T-helper 1 cell treated with Interleukin-12 subunit alpha and Interleukin-12 subunit beta and Interleukin-4 antibody, amounts not matched to agents 30 ng/mL and 1 ng/mL, for 36 hours (primary cell): Measurements from ENCODE around the gene BBS10. TPM values are rescaled to one million over a fixed set of nuclear protein-coding genes. Genes with fewer than 3 reads are reported as not detected.
"Not testable (repeated sequence)": the region's sequence is repeated elsewhere in the genome, so short reads cannot be mapped to it uniquely, and the experiment has no call there.

Source experiments
- intact Hi-C: fragments of 100-400 bp; cut with micrococcal nuclease; formaldehyde crosslinking; loops from one replicate; pipeline ENCODE4 v1.15.1; 2024
- total RNA-seq: library from RNA; stranded (reverse); gene quantifications from 2 replicates; pipeline ENCODE4 v1.2.3, GENCODE V29; 2022

The BBS10 gene
- total RNA-seq, 1 donor from 2014 or later, result 5.3 TPM

DNA sequence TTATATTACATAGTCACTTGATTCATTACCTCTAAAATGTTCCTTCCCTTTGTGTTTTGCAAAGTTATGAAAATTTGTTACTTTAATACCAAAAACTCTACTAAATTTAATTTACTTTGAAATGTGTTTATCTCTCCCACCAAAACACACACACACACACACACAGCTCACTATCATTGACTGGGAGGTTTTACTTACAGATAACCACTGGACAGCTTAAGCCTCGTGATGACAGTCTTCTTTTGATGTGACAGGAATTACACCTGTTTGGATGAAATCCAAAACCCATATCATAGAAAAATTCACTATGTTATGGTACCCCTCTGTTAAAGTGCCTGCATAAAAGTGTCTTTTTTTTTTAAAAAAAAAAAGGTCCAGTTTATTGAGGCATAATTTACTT is 15.6 kb downstream of the BBS10 start:
- intact Hi-C loops, result no loop called here

DNA sequence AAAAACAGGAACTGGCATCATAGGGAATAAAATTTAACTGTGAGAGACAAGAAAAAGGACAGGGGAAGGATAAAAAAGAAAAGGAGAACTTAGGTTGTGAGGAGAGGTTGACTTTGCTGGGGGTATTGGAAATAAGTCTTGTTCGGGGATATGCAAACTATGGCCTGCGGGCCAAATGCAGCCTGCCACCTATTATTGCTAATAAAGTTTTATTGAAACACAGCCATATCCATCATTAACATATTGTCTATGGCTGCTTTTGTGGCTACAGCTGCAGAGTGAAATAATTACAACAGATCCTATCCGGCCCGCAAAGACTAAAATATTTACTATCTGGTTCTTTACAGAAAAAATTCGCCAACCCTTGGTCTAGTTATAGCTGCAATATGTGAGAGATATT is 18.6 kb downstream of the BBS10 start:
- intact Hi-C loops, result no loop called here

DNA sequence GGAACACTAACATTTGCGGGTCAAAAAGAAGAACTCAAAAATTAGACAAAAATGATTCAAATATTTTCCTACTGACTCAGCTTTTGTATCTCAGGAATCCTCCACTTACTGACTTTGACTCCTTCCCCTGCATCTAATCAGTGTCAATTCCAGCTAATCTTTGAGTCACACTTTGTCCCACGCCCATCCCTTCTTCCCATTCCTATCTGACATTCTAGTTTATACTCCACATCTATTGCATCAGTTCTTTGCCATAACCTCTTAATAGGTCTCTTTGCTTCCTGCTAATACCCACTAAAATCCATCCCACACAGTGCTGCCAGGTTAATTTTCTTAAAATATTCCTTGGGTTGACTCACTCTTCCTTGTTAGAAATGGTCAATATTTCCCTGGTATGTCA is 19.1 kb downstream of the BBS10 start:
- intact Hi-C loops, result no loop called here

DNA sequence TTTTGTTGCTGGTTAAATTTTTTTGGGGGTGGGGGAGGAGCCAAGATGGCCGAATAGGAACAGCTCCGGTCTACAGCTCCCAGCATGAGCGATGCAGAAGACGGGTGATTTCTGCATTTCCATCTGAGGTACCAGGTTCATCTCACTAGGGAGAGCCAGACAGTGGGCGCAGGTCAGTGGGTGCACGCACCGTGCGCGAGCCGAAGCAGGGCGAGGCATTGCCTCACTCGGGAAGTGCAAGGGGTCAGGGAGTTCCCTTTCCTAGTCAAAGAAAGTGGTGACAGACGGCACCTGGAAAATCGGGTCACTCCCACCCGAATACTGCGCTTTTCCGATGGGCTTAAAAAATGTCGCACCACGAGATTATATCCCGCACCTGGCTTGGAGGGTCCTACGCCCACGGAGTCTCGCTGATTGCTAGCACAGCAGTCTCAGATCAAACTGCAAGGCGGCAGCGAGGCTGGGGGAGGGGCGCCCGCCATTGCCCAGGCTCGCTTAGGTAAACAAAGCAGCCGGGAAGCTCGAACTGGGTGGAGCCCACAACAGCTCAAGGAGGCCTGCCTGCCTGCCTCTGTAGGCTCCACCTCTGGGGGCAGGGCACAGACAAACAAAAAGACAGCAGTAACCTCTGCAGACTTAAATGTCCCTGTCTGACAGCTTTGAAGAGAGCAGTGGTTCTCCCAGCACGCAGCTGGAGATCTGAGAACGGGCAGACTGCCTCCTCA is 28.5 kb downstream of the BBS10 start:
- intact Hi-C loops, result not testable (repeated sequence)

DNA sequence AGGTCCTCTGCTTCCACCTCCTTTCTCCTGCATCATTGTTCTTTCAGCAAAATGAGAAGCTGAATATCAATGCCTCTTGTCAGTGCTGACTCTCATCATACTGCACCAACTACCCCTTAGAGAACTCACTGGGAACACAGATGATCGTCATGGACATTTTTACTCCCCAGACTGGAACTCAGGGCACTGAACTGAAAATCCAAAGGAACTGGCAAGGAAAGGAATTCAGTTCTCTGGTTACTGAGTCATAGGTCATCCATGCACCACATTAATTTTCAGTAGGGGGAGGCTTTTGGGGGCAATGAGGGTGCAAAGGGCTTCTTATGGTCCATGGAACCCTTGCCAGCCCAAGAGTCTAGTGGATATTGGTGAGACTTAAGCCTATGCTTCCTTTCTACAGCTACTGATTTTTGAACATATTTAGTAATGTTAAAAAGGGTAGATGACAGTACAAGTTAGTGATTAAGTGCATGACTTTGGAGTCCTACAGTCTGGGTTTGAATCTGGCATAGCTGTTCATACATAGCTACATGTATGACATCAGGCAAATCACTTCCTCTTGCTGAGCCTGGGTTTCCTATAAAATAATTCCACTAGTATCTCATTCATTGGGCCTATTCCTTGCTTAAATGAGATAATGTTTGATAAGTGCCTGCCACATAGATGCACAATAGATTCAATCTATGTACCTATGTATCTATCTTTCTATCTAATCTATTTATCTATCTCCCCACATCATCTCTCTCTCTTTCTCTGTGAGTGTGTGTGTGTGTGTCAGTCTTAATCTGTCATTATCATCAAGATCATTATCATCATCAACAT is 29.2 kb downstream of the BBS10 start:
- intact Hi-C loops, result no loop called here

DNA sequence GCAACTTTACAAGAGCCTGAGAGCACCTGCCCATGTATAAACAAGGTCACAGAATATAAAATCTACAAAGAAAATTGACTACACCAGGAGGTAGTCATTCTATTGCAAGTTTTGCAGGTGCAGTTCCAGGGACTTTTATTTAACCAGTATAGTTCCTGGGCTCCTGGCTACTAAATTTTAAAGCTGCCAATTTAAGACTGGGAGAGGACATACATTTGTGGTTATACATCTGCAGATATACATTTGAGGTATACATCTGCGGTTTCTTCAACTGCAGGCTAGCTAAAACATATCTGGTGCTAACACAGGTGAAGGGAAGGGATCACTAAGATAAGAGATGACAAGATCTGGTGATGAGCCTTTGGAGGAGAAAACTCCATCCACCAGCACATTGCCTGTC is 30.2 kb downstream of the BBS10 start:
- intact Hi-C loops, result no loop called here

DNA sequence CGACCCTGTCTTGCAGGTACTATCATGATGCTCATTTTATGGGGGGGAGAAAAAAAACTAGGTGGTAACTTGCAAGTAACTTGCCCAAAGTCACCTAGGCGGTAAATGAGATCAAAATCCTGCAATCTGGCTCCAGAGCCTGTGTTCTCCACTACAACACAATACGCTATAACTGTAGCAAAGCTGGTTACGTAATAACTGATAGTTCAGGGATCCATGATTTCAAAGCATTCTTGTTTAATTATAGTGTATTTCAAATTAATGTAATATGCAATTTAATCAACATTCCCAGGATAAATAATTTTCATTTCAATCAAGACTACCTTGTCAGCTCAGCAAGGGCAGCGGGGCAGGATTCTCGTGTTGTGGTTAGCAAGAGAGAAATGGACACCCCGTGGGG is 31.7 kb downstream of the BBS10 start:
- intact Hi-C loops, result no loop called here

DNA sequence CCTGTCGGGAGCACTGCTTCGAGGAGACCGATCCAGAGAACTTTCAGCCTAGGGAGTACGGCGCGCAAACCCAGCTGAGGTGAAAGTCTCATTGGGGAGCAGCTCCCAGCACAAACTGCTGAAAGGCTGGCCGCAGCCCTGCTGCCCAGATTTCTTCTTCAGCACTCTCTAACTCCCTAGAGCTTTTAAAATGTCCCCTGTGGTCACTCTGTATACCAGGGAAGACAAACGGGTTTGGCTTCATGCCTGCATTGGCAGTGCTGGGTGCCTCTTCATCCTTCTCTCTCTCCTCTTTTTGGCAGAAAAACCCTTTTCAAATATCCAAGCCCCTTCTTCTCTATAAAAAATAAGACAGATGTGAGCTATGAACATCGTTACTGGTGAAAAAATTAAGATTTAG is 34.9 kb downstream of the BBS10 start:
- intact Hi-C loops, result no loop called here

DNA sequence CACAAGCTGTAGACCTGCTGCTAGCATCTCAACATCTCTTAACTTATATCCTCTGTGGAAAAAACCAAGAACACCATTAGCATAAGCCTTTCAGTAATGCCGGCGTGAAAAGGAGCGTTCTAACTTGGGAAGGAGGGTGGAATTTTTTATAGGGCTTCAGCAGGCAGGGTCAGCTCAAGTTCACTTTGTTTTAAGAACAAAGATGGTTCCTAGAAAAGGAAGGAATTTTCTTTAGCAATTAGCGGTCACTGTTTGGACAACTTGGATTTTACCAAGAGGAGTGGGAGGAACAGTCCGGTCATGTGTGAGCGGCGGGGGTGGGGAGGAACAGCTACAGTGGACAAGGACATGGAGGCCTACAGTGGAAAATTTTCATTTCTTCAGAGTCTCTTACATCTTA is 35.9 kb downstream of the BBS10 start:
- intact Hi-C loops, result no loop called here

DNA sequence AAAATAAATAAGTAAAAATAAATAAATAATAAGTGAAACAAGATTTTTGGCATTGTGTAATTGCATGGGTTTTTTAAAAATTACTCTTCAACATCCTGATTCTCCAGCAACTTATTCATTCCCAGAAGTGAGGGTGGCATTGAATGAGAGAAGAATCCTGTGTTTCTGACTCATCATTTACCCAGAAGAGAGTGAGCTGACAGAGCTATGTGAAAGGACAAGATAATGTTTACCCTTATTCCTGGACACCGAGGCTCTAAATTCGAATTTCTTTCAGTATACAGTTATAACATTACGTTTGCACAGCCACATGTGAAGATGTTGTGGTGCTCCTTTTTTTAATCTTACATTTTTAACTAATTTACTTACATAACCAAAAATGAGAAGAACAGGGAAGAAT is 36.4 kb downstream of the BBS10 start:
- intact Hi-C loops, result no loop called here

DNA sequence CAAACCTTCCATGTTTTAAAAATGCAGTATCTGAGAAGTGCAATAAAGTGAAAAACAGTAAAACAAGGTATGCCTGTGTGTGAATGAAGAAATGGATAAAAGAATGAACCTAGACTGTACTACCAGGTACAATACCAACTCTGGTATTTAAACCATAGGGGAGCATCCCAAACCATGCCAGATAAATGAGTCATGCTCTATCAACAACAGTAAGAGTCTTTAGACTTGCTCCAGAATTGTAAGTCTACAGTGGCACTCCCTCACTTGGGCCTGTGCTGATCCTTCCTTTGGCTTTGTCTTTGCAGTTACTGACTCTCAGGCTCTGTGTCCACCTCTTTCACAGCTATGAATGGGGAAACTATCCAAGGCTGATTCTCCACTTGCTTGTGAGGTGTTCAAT is 38.1 kb downstream of the BBS10 start:
- intact Hi-C loops, result no loop called here

DNA sequence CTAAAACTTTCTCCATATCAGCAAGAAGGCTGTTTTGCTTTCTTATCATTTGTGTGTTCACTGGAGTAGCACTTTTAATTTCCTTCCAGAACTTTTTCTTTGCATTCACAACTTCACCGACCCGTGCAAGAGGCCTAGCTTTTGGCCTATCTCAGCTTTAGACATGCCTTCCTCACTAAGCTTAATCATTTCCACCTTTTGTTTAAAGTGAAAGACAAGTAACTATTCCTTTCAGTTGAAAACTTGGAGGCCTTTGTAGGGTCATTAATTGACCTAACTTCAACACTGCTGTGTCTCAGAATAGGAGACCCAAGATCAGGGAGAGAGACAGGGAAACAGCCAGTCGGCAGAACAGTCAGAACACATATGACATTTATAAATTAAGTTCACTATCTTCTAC is 39.3 kb downstream of the BBS10 start:
- intact Hi-C loops, result no loop called here

DNA sequence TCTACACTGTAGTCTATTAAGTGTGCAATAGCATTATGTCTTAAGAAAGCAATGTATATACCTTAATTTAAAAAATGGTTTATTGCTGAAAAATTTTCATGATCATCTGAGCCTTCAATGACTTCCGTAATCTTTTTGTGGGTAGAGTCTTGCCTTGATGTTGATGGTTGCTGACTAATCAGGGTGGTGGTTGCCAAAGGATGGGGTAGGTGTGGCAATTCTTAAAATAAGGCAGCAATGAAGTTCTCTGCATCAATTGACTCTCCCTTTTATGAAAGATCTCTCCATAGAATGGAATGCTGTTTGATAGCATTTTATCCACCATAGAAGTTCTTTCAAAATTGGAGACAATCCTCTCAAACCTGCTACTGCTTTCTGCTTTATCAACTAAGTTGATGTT is 41.1 kb downstream of the BBS10 start:
- intact Hi-C loops, result no loop called here

DNA sequence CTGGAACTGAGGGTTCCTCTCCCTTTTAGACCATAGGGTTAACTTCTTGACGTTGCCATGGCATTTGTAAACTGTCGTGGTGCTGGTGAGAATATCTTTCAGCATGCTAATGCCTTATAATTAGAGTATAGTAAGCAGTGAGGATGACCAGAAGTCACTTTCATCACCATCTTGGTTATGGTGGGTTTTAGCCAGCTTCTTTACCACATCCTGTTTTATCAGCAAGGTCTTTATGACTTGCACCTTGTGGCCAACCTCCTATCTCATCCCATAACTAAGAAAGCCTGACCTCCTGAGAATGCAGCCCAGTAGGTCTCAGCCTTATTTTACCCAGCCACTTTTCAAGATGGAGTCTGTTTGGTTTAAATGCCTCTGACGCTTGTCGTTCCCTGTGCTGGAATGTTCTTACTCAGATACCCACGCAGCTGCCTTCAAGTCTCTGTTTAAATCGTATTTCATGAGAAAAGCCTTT is 44.2 kb downstream of the BBS10 start:
- intact Hi-C loops, result no loop called here

DNA sequence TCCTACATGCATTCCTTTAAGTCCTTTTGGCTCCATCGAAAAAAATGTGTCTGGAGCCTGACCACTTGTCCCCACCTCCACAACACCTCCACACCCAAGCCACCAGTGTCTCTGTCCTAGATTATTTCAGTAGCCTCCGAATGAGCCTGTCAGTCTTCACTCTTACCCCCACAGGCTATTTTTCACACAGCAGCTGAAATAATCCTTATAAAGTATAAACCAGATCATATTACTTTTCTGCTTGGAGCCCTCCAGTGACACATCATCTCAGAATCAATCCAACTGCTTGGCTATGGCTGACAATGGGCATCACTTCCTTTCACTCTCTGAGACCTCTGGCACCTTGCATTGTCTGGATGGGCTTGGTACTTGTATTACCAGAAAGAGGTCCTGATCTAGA is 44.9 kb downstream of the BBS10 start:
- intact Hi-C loops, result no loop called here

DNA sequence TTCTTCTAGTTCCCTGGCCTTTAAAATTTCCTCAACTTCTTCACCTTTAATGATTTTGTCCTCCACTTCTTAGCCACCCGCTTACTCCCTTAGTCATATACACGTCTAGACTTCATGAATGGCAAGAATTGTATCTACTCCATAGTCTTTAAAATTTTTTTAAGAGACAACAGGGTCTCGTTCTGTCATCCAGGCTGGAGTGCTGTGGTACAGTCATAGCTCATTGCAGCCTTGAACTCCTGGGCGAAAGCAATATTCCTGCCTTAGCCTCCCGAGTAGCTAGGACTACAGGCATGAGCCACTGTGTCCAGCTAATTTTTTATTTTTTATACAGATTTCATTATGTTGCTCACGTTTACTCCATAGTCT is 47.9 kb downstream of the BBS10 start:
- intact Hi-C loops, result no loop called here

DNA sequence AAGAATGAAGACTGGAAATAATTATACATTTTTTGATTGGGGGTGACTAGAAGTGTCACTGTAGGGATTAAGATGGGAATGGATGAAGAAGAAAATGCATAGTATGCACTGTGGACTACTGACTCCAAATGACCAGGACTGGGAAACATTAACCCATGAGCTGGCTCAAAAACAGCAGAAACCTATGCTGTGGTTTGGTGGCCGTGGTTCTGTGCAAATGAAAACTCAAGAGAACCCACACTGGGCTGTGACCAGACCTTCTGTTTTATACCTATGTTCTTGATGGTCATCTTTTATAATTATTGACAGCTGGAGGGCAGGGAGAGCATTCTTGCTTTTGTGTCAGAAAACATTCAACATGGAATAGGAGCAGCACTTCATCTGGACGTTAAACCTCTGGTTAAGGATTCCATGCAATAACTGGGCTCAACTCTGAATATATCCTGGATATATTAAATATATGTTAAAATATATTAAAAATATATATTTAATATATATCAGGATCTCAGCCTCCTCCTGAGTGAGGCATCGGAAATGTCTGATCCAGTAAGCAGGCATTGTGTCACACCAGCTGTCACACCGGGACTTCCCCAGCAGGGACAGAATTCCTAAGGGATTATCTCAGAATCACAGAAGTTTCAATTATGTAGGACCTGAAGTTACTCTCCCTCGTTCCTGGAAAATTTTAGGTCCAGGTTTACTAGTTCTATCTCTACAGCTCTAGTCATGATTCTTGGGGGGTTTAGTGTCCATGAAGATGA is 48.5 kb downstream of the BBS10 start:
- intact Hi-C loops, result no loop called here

Other genes with a start within 250 kb of the BBS10 start
- gene OSBPL8, start 211.4 kb upstream of the BBS10 start, total RNA-seq, result 111 and 113 TPM in 2 replicates